ENCODE results near the gene CREM.
A peak's percentile ranks its signal among the peaks of the same experiment; 100 is the strongest.

CREM gene

DNA sequence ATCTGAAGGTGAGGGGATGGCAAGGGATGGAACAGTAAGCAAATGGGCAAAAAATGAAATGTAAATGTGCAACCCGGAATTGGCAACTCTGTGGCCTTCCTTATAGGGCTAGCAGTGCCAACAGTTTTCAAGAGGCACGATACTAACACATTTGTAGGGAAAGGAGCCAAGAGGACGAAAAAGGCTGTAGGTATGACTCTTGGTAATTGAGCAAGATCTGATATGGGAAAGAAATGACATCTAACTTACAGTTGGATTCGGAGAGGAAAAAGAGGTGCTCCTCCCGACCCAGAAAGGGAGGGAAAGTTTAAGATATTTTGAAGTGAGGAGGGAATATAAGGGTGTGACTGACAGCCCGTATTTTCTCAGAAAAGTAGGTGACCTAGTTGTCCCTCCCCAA lies 2.1 kb upstream of the CREM start:
- TF ChIP-seq, protein P1, sequence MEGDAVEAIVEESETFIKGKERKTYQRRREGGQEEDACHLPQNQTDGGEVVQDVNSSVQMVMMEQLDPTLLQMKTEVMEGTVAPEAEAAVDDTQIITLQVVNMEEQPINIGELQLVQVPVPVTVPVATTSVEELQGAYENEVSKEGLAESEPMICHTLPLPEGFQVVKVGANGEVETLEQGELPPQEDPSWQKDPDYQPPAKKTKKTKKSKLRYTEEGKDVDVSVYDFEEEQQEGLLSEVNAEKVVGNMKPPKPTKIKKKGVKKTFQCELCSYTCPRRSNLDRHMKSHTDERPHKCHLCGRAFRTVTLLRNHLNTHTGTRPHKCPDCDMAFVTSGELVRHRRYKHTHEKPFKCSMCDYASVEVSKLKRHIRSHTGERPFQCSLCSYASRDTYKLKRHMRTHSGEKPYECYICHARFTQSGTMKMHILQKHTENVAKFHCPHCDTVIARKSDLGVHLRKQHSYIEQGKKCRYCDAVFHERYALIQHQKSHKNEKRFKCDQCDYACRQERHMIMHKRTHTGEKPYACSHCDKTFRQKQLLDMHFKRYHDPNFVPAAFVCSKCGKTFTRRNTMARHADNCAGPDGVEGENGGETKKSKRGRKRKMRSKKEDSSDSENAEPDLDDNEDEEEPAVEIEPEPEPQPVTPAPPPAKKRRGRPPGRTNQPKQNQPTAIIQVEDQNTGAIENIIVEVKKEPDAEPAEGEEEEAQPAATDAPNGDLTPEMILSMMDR (IDR thresholded peaks at IDR 0.05; ENCODE audit: poor library complexity, severe bottlenecking) = no peak
- Histone ChIP-seq H3K4me1 (ENCODE audit: insufficient read depth, poor library complexity, severe bottlenecking) (peaks cover 13% of the 10 kb centered on the region), H3K27me3 (ENCODE audit: insufficient read depth, poor library complexity, severe bottlenecking) (no peaks in the 10 kb centered on the region), H3K36me3 (ENCODE audit: low read depth) (no peaks in the 10 kb centered on the region), H3K27ac (ENCODE audit: poor library complexity, severe bottlenecking) (no peak overlapping the region), H3K9me3 (ENCODE audit: severe bottlenecking) (no peaks in the 10 kb centered on the region), H3K4me3 (ENCODE audit: severe bottlenecking) (no peak overlapping the region)
- no peak for ATAC-seq (ENCODE audit: low read depth)
- no peak for DNase-seq (ENCODE audit: low spot score)

GRCh38 chr10:35126062-35126529 lies 550 bp upstream of the CREM start:
- Histone ChIP-seq H3K27ac (ENCODE audit: poor library complexity, severe bottlenecking) (peak overlapping the region; percentile 87), H3K36me3 (ENCODE audit: low read depth) (no peaks in the 10 kb centered on the region), H3K4me3 (ENCODE audit: severe bottlenecking) (peak overlapping the region; percentile 86), H3K9me3 (ENCODE audit: severe bottlenecking) (no peaks in the 10 kb centered on the region), H3K4me1 (ENCODE audit: insufficient read depth, poor library complexity, severe bottlenecking) (peaks cover 18% of the 10 kb centered on the region), H3K27me3 (ENCODE audit: insufficient read depth, poor library complexity, severe bottlenecking) (no peaks in the 10 kb centered on the region)
- DNase-seq (ENCODE audit: low spot score) (no peak), ATAC-seq (ENCODE audit: low read depth) (no peak)
- TF ChIP-seq, protein P1 (IDR thresholded peaks at IDR 0.05; ENCODE audit: poor library complexity, severe bottlenecking) = no peak

DNA sequence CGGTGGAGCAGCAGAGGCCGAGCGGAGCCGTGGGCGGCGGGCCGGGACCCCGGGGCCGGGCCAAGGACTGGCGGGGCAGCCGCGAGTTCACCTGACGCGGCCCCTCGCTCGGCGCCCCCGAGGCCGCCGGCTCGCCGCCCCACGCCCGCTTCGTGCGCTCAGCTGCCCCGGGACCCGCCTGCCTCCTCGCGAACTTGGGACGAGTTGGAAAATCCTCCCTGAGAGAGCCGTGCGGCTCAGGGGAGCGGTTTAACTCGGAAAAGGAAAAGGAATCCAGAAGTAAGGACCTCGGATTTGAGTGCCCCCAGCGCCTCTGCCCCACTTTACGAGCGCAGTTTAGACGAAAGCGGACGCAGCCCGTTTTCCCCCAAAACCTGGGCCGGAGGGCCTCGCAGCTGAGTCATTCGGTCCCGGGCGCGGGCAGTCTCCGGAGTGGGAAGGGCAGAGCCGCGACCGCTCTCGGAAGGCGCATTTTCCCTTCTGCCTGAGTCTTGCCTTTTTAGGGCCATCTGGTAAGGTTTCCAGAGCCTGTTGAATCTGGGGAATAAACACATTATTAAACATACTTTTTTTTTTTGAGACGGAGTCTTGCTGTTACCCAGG lies 744 bp downstream of the CREM start:
- ATAC-seq (ENCODE audit: low read depth) = peak; percentile 20
- no peaks in the 10 kb centered on the region for H3K36me3 ChIP-seq (ENCODE audit: low read depth)

GRCh38 chr10:35129185-35129674 lies 2.6 kb downstream of the CREM start:
- H3K36me3 ChIP-seq (ENCODE audit: low read depth) = no peaks in the 10 kb centered on the region
- H3K27ac ChIP-seq (ENCODE audit: poor library complexity, severe bottlenecking) = no peak overlapping the region
- peaks cover 18% of the 10 kb centered on the region for H3K4me1 ChIP-seq (ENCODE audit: insufficient read depth, poor library complexity, severe bottlenecking)
- no peak for ATAC-seq (ENCODE audit: low read depth)
- no peaks in the 10 kb centered on the region for H3K27me3 ChIP-seq (ENCODE audit: insufficient read depth, poor library complexity, severe bottlenecking)
- H3K9me3 ChIP-seq (ENCODE audit: severe bottlenecking) = no peaks in the 10 kb centered on the region
- DNase-seq (ENCODE audit: low spot score) = no peak
- H3K4me3 ChIP-seq (ENCODE audit: severe bottlenecking) = no peak overlapping the region
- TF ChIP-seq, protein P1 (IDR thresholded peaks at IDR 0.05; ENCODE audit: poor library complexity, severe bottlenecking) = no peak

More for the DNA sequence above, 744 bp downstream of the CREM start:
- peaks cover 18% of the 10 kb centered on the region for H3K4me1 ChIP-seq (ENCODE audit: insufficient read depth, poor library complexity, severe bottlenecking)
- peak; percentile 62 for DNase-seq (ENCODE audit: low spot score)
- no peaks in the 10 kb centered on the region for H3K27me3 ChIP-seq (ENCODE audit: insufficient read depth, poor library complexity, severe bottlenecking)
- no peaks in the 10 kb centered on the region for H3K9me3 ChIP-seq (ENCODE audit: severe bottlenecking)
- H3K4me3 ChIP-seq (ENCODE audit: severe bottlenecking) = peak overlapping the region; percentile 86
- TF ChIP-seq, protein P1 (IDR thresholded peaks at IDR 0.05; ENCODE audit: poor library complexity, severe bottlenecking) = no peak
- peak overlapping the region; percentile 87 for H3K27ac ChIP-seq (ENCODE audit: poor library complexity, severe bottlenecking)

DNA sequence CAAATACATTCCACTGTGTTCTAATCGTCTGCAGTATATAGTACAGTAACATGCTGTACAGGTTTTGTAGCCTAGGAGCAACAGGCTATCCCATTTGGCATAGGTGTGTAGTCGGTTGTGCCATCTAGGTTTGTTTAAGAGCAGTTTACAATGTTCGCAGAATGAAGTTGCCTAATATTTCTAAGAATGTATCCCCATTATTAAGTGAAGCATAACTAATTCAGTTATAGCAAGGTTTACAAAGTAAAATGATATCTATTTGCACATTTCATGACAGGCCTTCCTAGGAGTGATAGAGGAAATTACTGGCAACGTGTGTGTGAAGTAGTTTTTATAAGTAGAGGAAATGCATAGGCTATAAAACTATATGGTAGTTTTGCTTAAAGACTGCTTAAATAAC lies 4.0 kb downstream of the CREM start:
- ATAC-seq (ENCODE audit: low read depth) (no peak), DNase-seq (ENCODE audit: low spot score) (no peak)
- Histone ChIP-seq H3K4me3 (ENCODE audit: severe bottlenecking) (no peak overlapping the region), H3K27me3 (ENCODE audit: insufficient read depth, poor library complexity, severe bottlenecking) (no peaks in the 10 kb centered on the region), H3K36me3 (ENCODE audit: low read depth) (no peaks in the 10 kb centered on the region), H3K9me3 (ENCODE audit: severe bottlenecking) (no peaks in the 10 kb centered on the region), H3K4me1 (ENCODE audit: insufficient read depth, poor library complexity, severe bottlenecking) (peaks cover 15% of the 10 kb centered on the region), H3K27ac (ENCODE audit: poor library complexity, severe bottlenecking) (no peak overlapping the region)
- TF ChIP-seq, protein P1 (IDR thresholded peaks at IDR 0.05; ENCODE audit: poor library complexity, severe bottlenecking) = no peak

Data from RWPE2 (cell line).